ENCODE data around the gene TMCC2.

Gene TMCC2

GRCh38 chr1:205241366-205242030 lies 13.8 kb downstream of the TMCC2 start:
- no peak for DNase-seq

- no peak for DNase-seq
Observed at GRCh38 chr1:205243350-205244191, 15.8 kb downstream of the TMCC2 start.

- DNase-seq, result no peak
Observed at GRCh38 chr1:205244384-205244783, 16.6 kb downstream of the TMCC2 start.

GRCh38 chr1:205245096-205245495 lies 17.4 kb downstream of the TMCC2 start:
- no peak for DNase-seq

GRCh38 chr1:205246351-205247119 lies 18.8 kb downstream of the TMCC2 start:
- no peak for DNase-seq

- DNase-seq, result no peak
Observed at GRCh38 chr1:205247130-205247921, 19.6 kb downstream of the TMCC2 start.

- DNase-seq, result no peak
Observed at GRCh38 chr1:205248793-205249601, 21.3 kb downstream of the TMCC2 start.

- no peak for DNase-seq
Observed at GRCh38 chr1:205249651-205250050, 21.9 kb downstream of the TMCC2 start.

GRCh38 chr1:205250699-205251098 lies 23.0 kb downstream of the TMCC2 start:
- no peak for DNase-seq

- no peak for DNase-seq
Observed at GRCh38 chr1:205251576-205251975, 23.8 kb downstream of the TMCC2 start.

- peak; percentile 69 to 87 for DNase-seq
Observed at GRCh38 chr1:205255941-205256780, 28.4 kb downstream of the TMCC2 start.

- DNase-seq, result no peak
Observed at GRCh38 chr1:205256951-205257625, 29.3 kb downstream of the TMCC2 start.

- DNase-seq, result no peak
Observed at GRCh38 chr1:205257735-205258134, 30.0 kb downstream of the TMCC2 start.

GRCh38 chr1:205258261-205258691 lies 30.5 kb downstream of the TMCC2 start:
- DNase-seq, result no peak

- no peak for DNase-seq
Observed at GRCh38 chr1:205258719-205259118, 31.0 kb downstream of the TMCC2 start.

GRCh38 chr1:205259324-205259832 lies 31.6 kb downstream of the TMCC2 start:
- no peak for DNase-seq

GRCh38 chr1:205259998-205260397 lies 32.3 kb downstream of the TMCC2 start:
- DNase-seq, result no peak

GRCh38 chr1:205260948-205261732 lies 33.4 kb downstream of the TMCC2 start:
- DNase-seq, result no peak

All from activated CD4-positive, alpha-beta T cell treated with anti-CD3 and anti-CD28 coated beads for 4 hours (primary cell).